GM12891 (cell line): ENCODE results near the gene TBC1D22A.

Experiments used
- PAX5 ChIP-seq: IDR thresholded peaks from 2 replicates; pipeline ENCODE4 v1.6.1; 2011; ENCODE audit warnings: low read length, moderate library complexity, mild to moderate bottlenecking; ENCODE audit not compliant: insufficient read depth, severe bottlenecking
- POLR2A ChIP-seq: IDR thresholded peaks from 2 replicates; pipeline ENCODE4 v1.6.1; 2011; ENCODE audit warnings: low read depth, low read length, control low read depth
- POLR2AphosphoS5 ChIP-seq: IDR thresholded peaks from 2 replicates; pipeline ENCODE4 v1.6.1; 2011; ENCODE audit warnings: low read depth, low read length, control low read depth
- POU2F2 ChIP-seq: IDR thresholded peaks from 2 replicates; pipeline ENCODE4 v1.6.1; 2011; ENCODE audit warnings: low read depth, mild to moderate bottlenecking, control low read depth, low read length, moderate library complexity
- SPI1 ChIP-seq: IDR thresholded peaks from 2 replicates; pipeline ENCODE4 v1.6.1; 2011; ENCODE audit warnings: low read depth, low read length, control low read depth
- TAF1 ChIP-seq: IDR thresholded peaks from 2 replicates; pipeline ENCODE4 v1.6.1; 2011; ENCODE audit warnings: low read depth, low read length, control low read depth

DNA sequence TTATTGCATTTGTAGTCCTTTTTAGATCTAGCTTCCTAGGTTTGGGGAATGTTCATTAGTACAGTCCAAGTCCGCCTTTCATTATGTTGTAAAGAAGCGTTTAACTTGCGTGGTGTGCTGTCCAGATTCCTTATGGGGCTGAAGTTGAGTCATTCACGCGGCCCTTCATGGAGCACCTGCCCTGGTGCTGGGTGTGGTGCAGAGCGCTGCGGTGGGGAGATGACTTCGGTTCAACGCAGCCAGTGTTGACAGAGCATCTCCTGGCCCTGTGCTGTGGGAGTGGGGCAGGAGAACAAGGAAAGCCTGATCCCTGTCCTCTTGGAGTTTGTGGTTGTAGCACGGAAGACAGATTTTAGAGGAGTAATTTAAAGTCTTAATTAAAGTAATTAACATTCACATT is 152.0 kb downstream of the TBC1D22A start:
- TF ChIP-seq POLR2AphosphoS5 (no peak), POLR2A (no peak), SPI1 (no peak), TAF1 (no peak), PAX5 (no peak), POU2F2 (no peak)
